ENCODE results near the gene SLC35G2. TPM values are rescaled to one million over a fixed set of nuclear protein-coding genes. Genes with fewer than 3 reads are reported as not detected.
"Not testable (repeated sequence)": the region's sequence is repeated elsewhere in the genome, so short reads cannot be mapped to it uniquely, and the experiment has no call there.

SLC35G2 gene
- total RNA-seq, 1 experiment from 2014 or later = 6.6 TPM

DNA sequence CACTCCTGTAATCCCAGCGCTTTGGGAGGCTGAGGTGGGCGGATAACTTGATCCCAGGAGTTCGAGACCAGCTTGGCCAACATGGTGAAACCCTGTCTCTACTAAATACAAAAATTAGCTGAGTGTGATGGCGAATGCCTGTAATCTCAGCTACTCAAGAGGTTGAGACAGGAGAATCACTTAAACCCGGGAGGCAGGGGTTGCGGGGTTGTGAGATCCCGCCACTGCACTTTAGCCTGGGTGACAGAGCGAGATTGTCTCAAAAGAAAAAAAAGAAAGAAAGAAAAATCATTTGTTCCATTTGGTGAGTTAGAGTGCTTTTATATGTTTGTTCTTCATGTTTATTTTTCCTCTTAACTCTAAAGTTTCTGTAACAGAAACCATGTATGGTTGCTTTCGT is 50.4 kb downstream of the SLC35G2 start:
- Histone ChIP-seq H2BK5ac (ENCODE audit: insufficient read length, low read length) (no peak overlapping the region), H2BK12ac (ENCODE audit: insufficient read length, low read depth, low read length) (no peak overlapping the region), H2AK5ac (ENCODE audit: insufficient read length, low read length) (no peak overlapping the region), H3K9ac (ENCODE audit: extremely low read depth, insufficient read length, low read length) (no peak overlapping the region), H4K8ac (replicated peaks; ENCODE audit: insufficient read length, low read depth, low read length) (no peak overlapping the region), H3K14ac (ENCODE audit: insufficient read depth, low read length) (no peak overlapping the region; the same call in 1 of the 2 replicates), H4K20me1 (ENCODE audit: control insufficient read depth, insufficient read depth, insufficient read length) (no peaks in the 10 kb centered on the region), H3K23me2 (ENCODE audit: insufficient read length, low read depth, low read length, poor library complexity, severe bottlenecking) (no peaks in the 10 kb centered on the region), H3K4ac (ENCODE audit: low read depth, low read length) (no peak overlapping the region), H2BK15ac (ENCODE audit: low read depth, low read length) (no peak overlapping the region), H3K27ac (ENCODE audit: insufficient read length, low read depth, low read length) (no peak overlapping the region), H3K79me2 (ENCODE audit: insufficient read depth, low read length) (peaks cover 7% of the 10 kb centered on the region; the same call in 1 of the 2 replicates), H3K4me2 (ENCODE audit: insufficient read depth, insufficient read length, low read length) (no peak overlapping the region), H3K9me3 (ENCODE audit: control insufficient read depth, low read depth, low read length) (no peaks in the 10 kb centered on the region), H3K4me1 (ENCODE audit: insufficient read depth, low read length) (peaks cover 3% of the 10 kb centered on the region; the same call in 1 of the 2 replicates), H3K79me1 (ENCODE audit: insufficient read depth, low read depth, low read length, poor library complexity, severe bottlenecking) (peaks cover 12% of the 10 kb centered on the region), H3K23ac (ENCODE audit: insufficient read length, low read depth, low read length) (no peak overlapping the region), H2BK20ac (ENCODE audit: low read depth, low read length, poor library complexity, severe bottlenecking) (no peak overlapping the region), H4K5ac (ENCODE audit: insufficient read length, low read depth, low read length) (no peak overlapping the region), H4K91ac (ENCODE audit: insufficient read length, low read depth, low read length) (no peak overlapping the region), H3K56ac (ENCODE audit: insufficient read length, low read depth, low read length) (no peak overlapping the region), H2BK120ac (ENCODE audit: low read depth, low read length, poor library complexity, severe bottlenecking) (no peak overlapping the region), H3K27me3 (ENCODE audit: insufficient read depth, low read length) (no peaks in the 10 kb centered on the region), H2AFZ (ENCODE audit: low read length) (no peak overlapping the region), H3K18ac (ENCODE audit: insufficient read length, low read depth, low read length) (no peak overlapping the region), H3T11ph (ENCODE audit: low read length) (no peak overlapping the region)
- WGBS (ENCODE audit: extremely low coverage, insufficient read length, low lambda C conversion rate) = no CpG with 5 or more reads among the region's 9 CpGs
- H3K27ac Mint-ChIP-seq = no peak overlapping the region
- DNase-seq = no peak
- H3K4me3 Mint-ChIP-seq = no peak overlapping the region
- H3K36me3 Mint-ChIP-seq (ENCODE audit: insufficient read depth in 1 of 3, low read depth in 3 of 3) = peaks cover 28 to 44% (median 30%) of the 10 kb centered on the region in 3 experiments
- peaks cover 18 to 24% of the 10 kb centered on the region in 2 experiments for H3K4me1 Mint-ChIP-seq
- peaks cover 5 to 12% of the 10 kb centered on the region in 2 experiments; a peak in 4 of 5 replicates for H3K9me3 Mint-ChIP-seq
- TF ChIP-seq, protein P1, sequence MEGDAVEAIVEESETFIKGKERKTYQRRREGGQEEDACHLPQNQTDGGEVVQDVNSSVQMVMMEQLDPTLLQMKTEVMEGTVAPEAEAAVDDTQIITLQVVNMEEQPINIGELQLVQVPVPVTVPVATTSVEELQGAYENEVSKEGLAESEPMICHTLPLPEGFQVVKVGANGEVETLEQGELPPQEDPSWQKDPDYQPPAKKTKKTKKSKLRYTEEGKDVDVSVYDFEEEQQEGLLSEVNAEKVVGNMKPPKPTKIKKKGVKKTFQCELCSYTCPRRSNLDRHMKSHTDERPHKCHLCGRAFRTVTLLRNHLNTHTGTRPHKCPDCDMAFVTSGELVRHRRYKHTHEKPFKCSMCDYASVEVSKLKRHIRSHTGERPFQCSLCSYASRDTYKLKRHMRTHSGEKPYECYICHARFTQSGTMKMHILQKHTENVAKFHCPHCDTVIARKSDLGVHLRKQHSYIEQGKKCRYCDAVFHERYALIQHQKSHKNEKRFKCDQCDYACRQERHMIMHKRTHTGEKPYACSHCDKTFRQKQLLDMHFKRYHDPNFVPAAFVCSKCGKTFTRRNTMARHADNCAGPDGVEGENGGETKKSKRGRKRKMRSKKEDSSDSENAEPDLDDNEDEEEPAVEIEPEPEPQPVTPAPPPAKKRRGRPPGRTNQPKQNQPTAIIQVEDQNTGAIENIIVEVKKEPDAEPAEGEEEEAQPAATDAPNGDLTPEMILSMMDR (conservative IDR thresholded peaks at IDR 0.05) = no peak
- no peaks in the 10 kb centered on the region for H3K27me3 Mint-ChIP-seq (ENCODE audit: low read depth)

DNA sequence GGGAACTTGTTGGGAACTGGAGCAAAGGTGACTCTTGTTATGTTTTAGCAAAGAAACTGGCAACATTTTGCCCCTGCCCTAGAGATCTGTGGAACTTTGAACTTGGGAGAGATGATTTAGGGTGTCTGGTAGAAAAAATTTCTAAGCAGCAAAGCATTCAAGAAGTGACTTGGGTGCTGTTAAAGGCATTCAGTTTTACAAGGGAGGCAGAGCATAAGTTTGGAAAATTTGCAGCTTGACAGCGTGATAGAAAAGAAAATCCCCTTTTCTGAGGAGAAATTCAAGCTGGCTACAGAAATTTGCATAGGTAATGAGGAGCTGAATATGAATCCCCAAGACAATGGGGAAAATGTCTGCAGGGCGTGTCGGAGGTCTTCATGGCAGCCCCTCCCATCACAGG is 53.3 kb downstream of the SLC35G2 start:
- not testable (repeated sequence) for H3K27me3 ChIP-seq (ENCODE audit: insufficient read depth, low read length); H2BK20ac ChIP-seq (ENCODE audit: low read depth, low read length, poor library complexity, severe bottlenecking); H4K8ac ChIP-seq (replicated peaks; ENCODE audit: insufficient read length, low read depth, low read length); DNase-seq; H3K27ac ChIP-seq (ENCODE audit: insufficient read length, low read depth, low read length); H3K27me3 Mint-ChIP-seq (ENCODE audit: low read depth); H3K18ac ChIP-seq (ENCODE audit: insufficient read length, low read depth, low read length); H2AK5ac ChIP-seq (ENCODE audit: insufficient read length, low read length); H3K23me2 ChIP-seq (ENCODE audit: insufficient read length, low read depth, low read length, poor library complexity, severe bottlenecking); H2AFZ ChIP-seq (ENCODE audit: low read length); H3K9ac ChIP-seq (ENCODE audit: extremely low read depth, insufficient read length, low read length); H3K79me2 ChIP-seq (ENCODE audit: insufficient read depth, low read length); H3K56ac ChIP-seq (ENCODE audit: insufficient read length, low read depth, low read length); H3K9me3 ChIP-seq (ENCODE audit: control insufficient read depth, low read depth, low read length); H2BK15ac ChIP-seq (ENCODE audit: low read depth, low read length); H3K23ac ChIP-seq (ENCODE audit: insufficient read length, low read depth, low read length); H2BK5ac ChIP-seq (ENCODE audit: insufficient read length, low read length); H2BK120ac ChIP-seq (ENCODE audit: low read depth, low read length, poor library complexity, severe bottlenecking); H3K4me3 Mint-ChIP-seq; H3K14ac ChIP-seq (ENCODE audit: insufficient read depth, low read length); H4K20me1 ChIP-seq (ENCODE audit: control insufficient read depth, insufficient read depth, insufficient read length); H3K4ac ChIP-seq (ENCODE audit: low read depth, low read length); H3K4me1 ChIP-seq (ENCODE audit: insufficient read depth, low read length); H2BK12ac ChIP-seq (ENCODE audit: insufficient read length, low read depth, low read length); H3K4me2 ChIP-seq (ENCODE audit: insufficient read depth, insufficient read length, low read length); H4K91ac ChIP-seq (ENCODE audit: insufficient read length, low read depth, low read length); H3T11ph ChIP-seq (ENCODE audit: low read length); H4K5ac ChIP-seq (ENCODE audit: insufficient read length, low read depth, low read length)
- peaks cover 5 to 12% of the 10 kb centered on the region in 2 experiments; a peak in 4 of 5 replicates for H3K9me3 Mint-ChIP-seq
- peaks cover 29 to 46% (median 34%) of the 10 kb centered on the region in 3 experiments for H3K36me3 Mint-ChIP-seq (ENCODE audit: insufficient read depth in 1 of 3, low read depth in 3 of 3)
- peaks cover 18 to 20% of the 10 kb centered on the region in 2 experiments for H3K4me1 Mint-ChIP-seq
- H3K79me1 ChIP-seq (ENCODE audit: insufficient read depth, low read depth, low read length, poor library complexity, severe bottlenecking) = peaks cover 12% of the 10 kb centered on the region
- H3K27ac Mint-ChIP-seq = peak overlapping the region in 1 of 3 experiments; percentile 58; a peak in 3 of 7 replicates
- WGBS (ENCODE audit: extremely low coverage, insufficient read length, low lambda C conversion rate) = no CpG with 5 or more reads among the region's 3 CpGs

All from H9 (cell line).